Cardiac muscle cell (in vitro differentiated cells and primary cell): Measurements from ENCODE around the gene PECR. TPM values are rescaled to one million over a fixed set of nuclear protein-coding genes. Genes with fewer than 3 reads are reported as not detected.

Experiments
- DNase-seq, 2 donors: peaks; one replicate each; pipeline versions ENCODE4 v3.0.0 to v3.0.0-alpha.2; 2010 to 2017; ENCODE audit warnings: low read depth in 1 of 2, low spot score in 1 of 2
- H3K27ac ChIP-seq: fragments of 200-600 bp; sonication (generic); 2 replicates; pipeline ENCODE4 v1.5.1; 2016
- H3K27me3 ChIP-seq: fragments of 200-600 bp; sonication (generic); 2 replicates; pipeline ENCODE4 v1.6.0; 2016; ENCODE audit warnings: control low read depth
- H3K36me3 ChIP-seq: fragments of 200-600 bp; sonication (generic); 2 replicates; pipeline ENCODE4 v1.5.1; 2016; ENCODE audit warnings: control low read depth
- H3K4me1 ChIP-seq: fragments of 200-600 bp; sonication (generic); 2 replicates; pipeline ENCODE4 v1.8.1; 2017; ENCODE audit warnings: low read depth, mild to moderate bottlenecking, mixed run types
- H3K4me3 ChIP-seq: fragments of 200-600 bp; sonication (generic); 2 replicates; pipeline ENCODE4 v1.5.1; 2016; ENCODE audit warnings: mild to moderate bottlenecking
- H3K9me3 ChIP-seq: fragments of 200-600 bp; sonication (generic); 2 replicates; pipeline ENCODE4 v1.5.1; 2017; ENCODE audit warnings: low read depth, mild to moderate bottlenecking, control low read depth
- polyA plus RNA-seq: library from polyadenylated mRNA; unstranded; fragments of >200 nt; fragmentation: Nextera tagmentation; extraction: Ambion mirVana; gene quantifications from 2 replicates; pipeline ENCODE4 v1.2.1, GENCODE V29; 2016
- total RNA-seq: library from RNA; depleted of rRNA; stranded (reverse); fragments of >200 nt; gene quantifications from 2 replicates; pipeline ENCODE4 v1.2.3, GENCODE V29; 2016
- TF ChIP-seq, protein P1 (sequence below): IDR thresholded peaks from 2 replicates; pipeline ENCODE4 v1.5.1; 2012; ENCODE audit warnings: low read depth, mild to moderate bottlenecking, low read length

Gene PECR
- total RNA-seq (6.4 and 12.8 TPM in 2 replicates), polyA plus RNA-seq (9.9 and 11.4 TPM in 2 replicates)

- Histone ChIP-seq H3K4me3 (peak within 1 kb of the TSS; percentile 65), H3K27ac (no peak within 1 kb of the TSS), H3K9me3 (no peaks in the 10 kb centered on the region), H3K4me1 (peaks cover 8% of the 10 kb centered on the region), H3K36me3 (no peaks in the 10 kb centered on the region), H3K27me3 (no peaks in the 10 kb centered on the region)
- TF ChIP-seq, protein P1, sequence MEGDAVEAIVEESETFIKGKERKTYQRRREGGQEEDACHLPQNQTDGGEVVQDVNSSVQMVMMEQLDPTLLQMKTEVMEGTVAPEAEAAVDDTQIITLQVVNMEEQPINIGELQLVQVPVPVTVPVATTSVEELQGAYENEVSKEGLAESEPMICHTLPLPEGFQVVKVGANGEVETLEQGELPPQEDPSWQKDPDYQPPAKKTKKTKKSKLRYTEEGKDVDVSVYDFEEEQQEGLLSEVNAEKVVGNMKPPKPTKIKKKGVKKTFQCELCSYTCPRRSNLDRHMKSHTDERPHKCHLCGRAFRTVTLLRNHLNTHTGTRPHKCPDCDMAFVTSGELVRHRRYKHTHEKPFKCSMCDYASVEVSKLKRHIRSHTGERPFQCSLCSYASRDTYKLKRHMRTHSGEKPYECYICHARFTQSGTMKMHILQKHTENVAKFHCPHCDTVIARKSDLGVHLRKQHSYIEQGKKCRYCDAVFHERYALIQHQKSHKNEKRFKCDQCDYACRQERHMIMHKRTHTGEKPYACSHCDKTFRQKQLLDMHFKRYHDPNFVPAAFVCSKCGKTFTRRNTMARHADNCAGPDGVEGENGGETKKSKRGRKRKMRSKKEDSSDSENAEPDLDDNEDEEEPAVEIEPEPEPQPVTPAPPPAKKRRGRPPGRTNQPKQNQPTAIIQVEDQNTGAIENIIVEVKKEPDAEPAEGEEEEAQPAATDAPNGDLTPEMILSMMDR = no peak
- peak; percentile 70 to 86 for DNase-seq
Observed at GRCh38 chr2:216081487-216082116, at the start of gene PECR, which contains the start of gene TMEM169. PECR (minus strand) TSS chr2:216081809; CDS start chr2:216081741, 68 bp downstream. TMEM169 (plus strand) TSS chr2:216081919; CDS start chr2:216095964, 14,045 bp downstream.

DNA sequence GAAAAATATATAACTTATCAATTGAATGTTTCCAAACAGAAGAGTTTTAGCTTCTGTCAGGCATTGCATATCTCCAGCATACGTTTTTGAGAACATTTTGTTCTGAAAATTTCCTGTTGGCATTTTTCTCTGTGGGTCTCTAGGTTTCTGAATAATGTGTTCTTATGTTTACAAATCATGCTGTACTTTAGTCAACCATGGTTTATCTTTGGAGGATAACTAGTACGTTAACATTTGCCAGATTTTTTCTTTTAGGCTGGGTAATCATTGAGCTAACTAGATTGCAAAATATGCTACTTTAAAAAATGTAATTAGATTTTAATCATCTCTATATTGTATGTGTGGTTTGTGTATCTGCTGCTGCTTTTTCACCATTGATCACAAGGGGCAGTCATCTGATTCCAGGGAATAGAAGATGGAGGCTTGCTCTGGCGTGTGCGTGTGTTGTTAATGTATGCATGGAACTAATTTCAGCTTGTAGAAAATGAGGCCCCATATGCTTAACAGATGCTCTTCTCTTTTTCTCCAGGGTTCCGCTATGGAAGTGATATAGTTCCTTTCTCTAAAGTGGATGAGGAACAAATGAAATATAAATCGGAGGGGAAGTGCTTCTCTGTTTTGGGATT lies 48.9 kb upstream of the PECR start:
- Histone ChIP-seq H3K27ac (no peak overlapping the region), H3K9me3 (no peaks in the 10 kb centered on the region), H3K27me3 (no peaks in the 10 kb centered on the region), H3K4me3 (no peak overlapping the region), H3K4me1 (no peaks in the 10 kb centered on the region), H3K36me3 (peaks cover 77% of the 10 kb centered on the region)
- TF ChIP-seq, protein P1 = no peak
- DNase-seq = peak in 1 of 2 donors; percentile 57

GRCh38 chr2:216126943-216127342 lies 45.3 kb upstream of the PECR start:
- Histone ChIP-seq H3K36me3 (peaks cover 83% of the 10 kb centered on the region), H3K4me1 (no peaks in the 10 kb centered on the region), H3K27ac (no peak overlapping the region), H3K9me3 (no peaks in the 10 kb centered on the region), H3K27me3 (no peaks in the 10 kb centered on the region), H3K4me3 (no peak overlapping the region)
- no peak for DNase-seq
- TF ChIP-seq, protein P1 = no peak

DNA sequence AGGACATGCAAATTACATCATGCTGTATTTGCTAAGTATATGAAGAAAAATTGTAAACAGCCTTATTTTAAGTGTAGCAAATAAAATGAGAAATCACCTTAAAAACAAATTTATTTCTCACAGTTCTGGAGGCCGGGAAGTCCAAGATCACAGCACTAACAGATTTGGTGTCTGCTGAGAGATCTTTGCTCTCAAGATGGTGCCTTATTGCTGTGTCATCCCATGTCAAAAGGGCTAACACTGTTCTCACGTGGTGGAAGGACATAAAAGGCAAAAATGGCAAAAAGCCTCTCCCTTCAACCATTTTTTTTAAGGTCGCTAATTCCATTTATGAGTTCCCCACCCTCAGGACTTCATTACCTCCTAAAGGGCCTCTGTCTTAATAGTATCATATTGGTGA lies 39.6 kb upstream of the PECR start:
- no peak for DNase-seq
- peaks cover 96% of the 10 kb centered on the region for H3K36me3 ChIP-seq
- H3K27me3 ChIP-seq = no peaks in the 10 kb centered on the region
- TF ChIP-seq, protein P1 = no peak
- no peaks in the 10 kb centered on the region for H3K9me3 ChIP-seq
- no peak overlapping the region for H3K4me3 ChIP-seq
- no peak overlapping the region for H3K27ac ChIP-seq
- H3K4me1 ChIP-seq = no peaks in the 10 kb centered on the region

DNA sequence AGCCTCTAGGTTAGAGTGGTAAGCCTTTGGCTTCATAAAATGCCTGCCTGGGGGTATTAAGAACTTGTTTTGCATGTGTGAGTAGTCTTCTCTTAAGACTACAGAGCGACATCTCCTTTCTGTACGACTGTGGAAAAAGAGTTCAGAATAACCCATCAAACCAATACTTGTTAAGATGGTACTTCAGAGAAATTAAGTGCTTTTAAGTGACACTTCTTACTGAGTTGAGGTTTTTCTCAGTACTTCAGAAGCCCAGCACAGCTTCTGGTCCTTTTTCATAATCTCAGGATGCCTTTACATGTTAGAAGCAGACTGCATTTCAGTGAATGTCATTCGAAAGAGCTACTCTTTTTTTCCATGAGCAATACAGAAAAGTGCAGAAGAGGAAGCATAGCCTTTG lies 38.4 kb upstream of the PECR start:
- Histone ChIP-seq H3K36me3 (peaks cover 86% of the 10 kb centered on the region), H3K9me3 (no peaks in the 10 kb centered on the region), H3K27me3 (no peaks in the 10 kb centered on the region), H3K4me3 (no peak overlapping the region), H3K27ac (no peak overlapping the region), H3K4me1 (peaks cover 11% of the 10 kb centered on the region)
- no peak for DNase-seq
- TF ChIP-seq, protein P1 = no peak
